Measurements from ENCODE around the gene NT5C2.

DNA sequence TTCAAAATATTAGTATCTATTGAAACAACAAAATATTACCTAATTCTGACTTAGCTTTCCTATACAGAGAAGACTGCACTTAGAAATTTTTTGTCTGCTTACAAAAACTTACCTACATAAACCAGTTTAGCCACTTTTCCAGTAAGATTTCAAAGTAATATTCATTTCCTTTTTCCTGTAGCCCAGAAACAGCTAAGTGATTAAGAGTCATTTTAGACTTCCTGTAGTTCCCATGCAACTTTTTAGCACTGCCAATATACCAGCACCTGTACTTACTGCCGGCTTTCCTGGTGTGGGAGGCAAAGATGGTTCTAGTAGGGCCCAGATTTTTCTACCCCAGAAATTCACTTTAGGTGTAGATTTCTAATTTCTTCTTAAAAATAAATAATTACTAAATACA, 21.8 kb downstream of the NT5C2 start:
- TF ChIP-seq, protein P1, sequence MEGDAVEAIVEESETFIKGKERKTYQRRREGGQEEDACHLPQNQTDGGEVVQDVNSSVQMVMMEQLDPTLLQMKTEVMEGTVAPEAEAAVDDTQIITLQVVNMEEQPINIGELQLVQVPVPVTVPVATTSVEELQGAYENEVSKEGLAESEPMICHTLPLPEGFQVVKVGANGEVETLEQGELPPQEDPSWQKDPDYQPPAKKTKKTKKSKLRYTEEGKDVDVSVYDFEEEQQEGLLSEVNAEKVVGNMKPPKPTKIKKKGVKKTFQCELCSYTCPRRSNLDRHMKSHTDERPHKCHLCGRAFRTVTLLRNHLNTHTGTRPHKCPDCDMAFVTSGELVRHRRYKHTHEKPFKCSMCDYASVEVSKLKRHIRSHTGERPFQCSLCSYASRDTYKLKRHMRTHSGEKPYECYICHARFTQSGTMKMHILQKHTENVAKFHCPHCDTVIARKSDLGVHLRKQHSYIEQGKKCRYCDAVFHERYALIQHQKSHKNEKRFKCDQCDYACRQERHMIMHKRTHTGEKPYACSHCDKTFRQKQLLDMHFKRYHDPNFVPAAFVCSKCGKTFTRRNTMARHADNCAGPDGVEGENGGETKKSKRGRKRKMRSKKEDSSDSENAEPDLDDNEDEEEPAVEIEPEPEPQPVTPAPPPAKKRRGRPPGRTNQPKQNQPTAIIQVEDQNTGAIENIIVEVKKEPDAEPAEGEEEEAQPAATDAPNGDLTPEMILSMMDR (IDR thresholded peaks at IDR 0.05) = no peak
- TF ChIP-seq ZFX (IDR thresholded peaks at IDR 0.05; ENCODE audit: borderline replicate concordance) = no peak
